CD14-positive monocyte (primary cell): ENCODE data around the gene TAOK1. TPM values are rescaled to one million over a fixed set of nuclear protein-coding genes. Genes with fewer than 3 reads are reported as not detected.

Source experiments
- DNase-seq, 3 donors: peaks; one replicate each; pipeline ENCODE4 v3.0.0-alpha.2; 2011 to 2022
- H2AFZ ChIP-seq: 2 replicates; pipeline ENCODE4 v1.6.0; 2012; ENCODE audit warnings: mild to moderate bottlenecking, low read depth, low read length, inconsistent platforms; ENCODE audit not compliant: insufficient read depth, poor library complexity, severe bottlenecking
- H3K27ac ChIP-seq, 2 donors: 1 replicate in 1 of 2; 2 replicates in 1 of 2; pipeline ENCODE4 v1.5.1; 2012 to 2013; ENCODE audit warnings: low read length in 2 of 2, control low read depth in 1 of 2, inconsistent platforms in 1 of 2, low read depth in 1 of 2, mild to moderate bottlenecking in 1 of 2
- H3K27me3 ChIP-seq, 2 donors: one replicate each; pipeline versions ENCODE4 v1.6.0 to v1.6.1; 2011 to 2013; ENCODE audit warnings: low read length in 2 of 2; ENCODE audit not compliant: control insufficient read depth in 2 of 2, insufficient read depth in 2 of 2
- H3K36me3 ChIP-seq, 2 donors: replicated peaks in 1 of 2; 1 replicate in 1 of 2; 2 replicates in 1 of 2; pipeline versions ENCODE4 v1.5.1 to v1.6.1; 2012 to 2013; ENCODE audit warnings: low read length in 2 of 2, control low read depth in 1 of 2, inconsistent platforms in 1 of 2, mild to moderate bottlenecking in 1 of 2; ENCODE audit not compliant: insufficient read depth in 2 of 2, control insufficient read depth in 1 of 2
- H3K4me1 ChIP-seq, 2 donors: 1 replicate in 1 of 2; 2 replicates in 1 of 2; pipeline versions ENCODE4 v1.5.1 to v1.6.1; 2012 to 2013; ENCODE audit warnings: low read length in 2 of 2, control low read depth in 1 of 2, inconsistent platforms in 1 of 2, mild to moderate bottlenecking in 1 of 2, moderate library complexity in 1 of 2; ENCODE audit not compliant: insufficient read depth in 2 of 2, control insufficient read depth in 1 of 2
- H3K4me2 ChIP-seq: replicated peaks from 2 replicates; pipeline ENCODE3; 2012; ENCODE audit warnings: low read length, moderate library complexity, mild to moderate bottlenecking; ENCODE audit not compliant: poor library complexity, severe bottlenecking; ENCODE audit errors: extremely low read depth
- H3K4me3 ChIP-seq, 3 experiments: fragments of 200-600 bp in 1 of 3; sonication (generic) in 1 of 3; replicated peaks in 1 of 3; 1 replicate in 2 of 3; 2 replicates in 1 of 3; pipeline ENCODE4 v1.5.1; 2011 to 2013; ENCODE audit warnings: low read length in 3 of 3, mild to moderate bottlenecking in 3 of 3, control low read depth in 2 of 3, low read depth in 2 of 3, inconsistent platforms in 1 of 3, moderate library complexity in 1 of 3
- H3K79me2 ChIP-seq: 2 replicates; pipeline ENCODE4 v1.6.0; 2012; ENCODE audit warnings: mild to moderate bottlenecking, control low read depth, inconsistent platforms, low read length, moderate library complexity; ENCODE audit not compliant: insufficient read depth
- H3K9ac ChIP-seq: 2 replicates; pipeline ENCODE4 v1.6.0; 2017; ENCODE audit warnings: low read length, mild to moderate bottlenecking; ENCODE audit not compliant: insufficient read depth, poor library complexity, severe bottlenecking
- H3K9me3 ChIP-seq, 2 donors: replicated peaks in 1 of 2; 1 replicate in 1 of 2; 2 replicates in 1 of 2; pipeline versions ENCODE4 v1.5.1 to v1.6.1; 2012 to 2013; ENCODE audit warnings: low read length in 2 of 2, control low read depth in 1 of 2; ENCODE audit not compliant: control insufficient read depth in 1 of 2, insufficient read depth in 1 of 2
- H4K20me1 ChIP-seq: 2 replicates; pipeline ENCODE4 v1.6.0; 2012; ENCODE audit warnings: mild to moderate bottlenecking, low read length, control low read depth, moderate library complexity; ENCODE audit not compliant: insufficient read depth
- H3K27ac Mint-ChIP-seq, 7 donors: one replicate each; pipeline ENCODE4 v1.8.0; 2020; ENCODE audit warnings: mild to moderate bottlenecking in 7 of 7, mixed read lengths in 7 of 7, moderate library complexity in 6 of 7, inconsistent platforms in 2 of 7
- H3K27me3 Mint-ChIP-seq, 3 donors: one replicate each; pipeline ENCODE4 v1.8.0; 2021 to 2022; ENCODE audit warnings: low read depth in 3 of 3, mild to moderate bottlenecking in 3 of 3, mixed read lengths in 3 of 3, moderate library complexity in 3 of 3, inconsistent platforms in 1 of 3
- H3K36me3 Mint-ChIP-seq, 2 donors: one replicate each; pipeline ENCODE4 v1.8.0; 2020; ENCODE audit warnings: mixed read lengths in 2 of 2, inconsistent platforms in 1 of 2, mild to moderate bottlenecking in 1 of 2
- H3K4me1 Mint-ChIP-seq: one replicate; pipeline ENCODE4 v1.8.0; 2020; ENCODE audit warnings: mild to moderate bottlenecking, mixed read lengths
- H3K4me3 Mint-ChIP-seq, 2 donors: one replicate each; pipeline ENCODE4 v1.8.0; 2020; ENCODE audit warnings: mild to moderate bottlenecking in 2 of 2, mixed read lengths in 2 of 2, moderate library complexity in 1 of 2
- H3K9me3 Mint-ChIP-seq, 7 donors: one replicate each; pipeline ENCODE4 v1.8.0; 2020 to 2022; ENCODE audit warnings: mixed read lengths in 7 of 7, mild to moderate bottlenecking in 6 of 7, moderate library complexity in 6 of 7, inconsistent platforms in 2 of 7
- CTCF ChIP-seq: fragments of 200-600 bp; IDR thresholded peaks from one replicate; pipeline ENCODE4 v1.8.0; 2022; ENCODE audit warnings: antibody characterized with exemption, mild to moderate bottlenecking
- WGBS: methylation state at CpG from one replicate; pipeline ENCODE4 v1.1.5; 2013; ENCODE audit warnings: missing lambda C conversion rate; ENCODE audit not compliant: insufficient coverage; 5-methylcytosine and 5-hydroxymethylcytosine counted together
- intact Hi-C, 2 donors: fragments of 100-400 bp; cut with micrococcal nuclease; formaldehyde crosslinking; loops; one replicate each; pipeline versions ENCODE4 v1.15.0 to v1.15.1; 2023
- polyA plus RNA-seq, 3 donors: library from polyadenylated mRNA; depleted of rRNA in 1 of 3; unstranded in 2 of 3; stranded (reverse) in 1 of 3; fragments of 300-500 nt in 2 of 3; fragments of >200 nt in 1 of 3; fragmentation: Illumina TruSeq in 2 of 3; gene quantifications; 1 replicate in 2 of 3; 2 replicates in 1 of 3; pipeline ENCODE4 v1.2.3, GENCODE V29; 2012 to 2021

TAOK1 gene
- polyA plus RNA-seq, 3 donors = 2.4 to 13.9 (median 4.8) TPM

- Histone ChIP-seq H2AFZ (no peak overlapping the region), H3K36me3 (no peaks in the 10 kb centered on the region), H3K4me3 (no peak overlapping the region), H4K20me1 (no peaks in the 10 kb centered on the region), H3K4me2 (no peak overlapping the region), H3K9ac (no peak overlapping the region), H3K9me3 (no peaks in the 10 kb centered on the region), H3K4me1 (peaks cover 0 to 7% of the 10 kb centered on the region in 2 donors), H3K79me2 (no peaks in the 10 kb centered on the region), H3K27ac (no peak overlapping the region), H3K27me3 (no peaks in the 10 kb centered on the region)
- Mint-ChIP-seq H3K36me3 (no peaks in the 10 kb centered on the region), H3K4me1 (peaks cover 8% of the 10 kb centered on the region), H3K27me3 (peaks cover 0 to 3% (median 3%) of the 10 kb centered on the region in 3 donors), H3K27ac (peak overlapping the region in 1 of 7 donors; percentile 70), H3K4me3 (no peak overlapping the region), H3K9me3 (peaks cover 0 to 3% (median 0%) of the 10 kb centered on the region in 7 donors)
- intact Hi-C loops = no loop called here
- TF ChIP-seq CTCF = no peak
- WGBS = no CpG with 5 or more reads among the region's 2 CpGs
- DNase-seq = no peak
Observed at GRCh38 chr17:29349409-29349808, 40.8 kb upstream of the TAOK1 start.

- intact Hi-C loops = no loop called here
- Mint-ChIP-seq H3K9me3 (peaks cover 0 to 4% (median 0%) of the 10 kb centered on the region in 7 donors), H3K36me3 (no peaks in the 10 kb centered on the region), H3K4me1 (peaks cover 8% of the 10 kb centered on the region), H3K27ac (no peak overlapping the region), H3K4me3 (no peak overlapping the region), H3K27me3 (peaks cover 0 to 6% (median 0%) of the 10 kb centered on the region in 3 donors)
- TF ChIP-seq CTCF = no peak
- Histone ChIP-seq H3K27me3 (no peaks in the 10 kb centered on the region), H3K4me3 (no peak overlapping the region), H3K4me1 (peaks cover 0 to 7% of the 10 kb centered on the region in 2 donors), H3K36me3 (no peaks in the 10 kb centered on the region), H3K4me2 (no peak overlapping the region), H2AFZ (no peak overlapping the region), H3K9ac (no peak overlapping the region), H4K20me1 (no peaks in the 10 kb centered on the region), H3K79me2 (no peaks in the 10 kb centered on the region), H3K9me3 (no peaks in the 10 kb centered on the region), H3K27ac (no peak overlapping the region)
- no peak for DNase-seq
- WGBS = 100% methylated on average over 2 of the region's 2 CpGs
Observed at GRCh38 chr17:29352146-29352545, 38.0 kb upstream of the TAOK1 start.
